Activated naive CD8-positive, alpha-beta T cell treated with anti-CD3 and anti-CD28 coated beads, Interleukin-2, amount 50 U/mL, for 16 hours (primary cell): ENCODE data around the gene CHM.
"Not testable (repeated sequence)": the region's sequence is repeated elsewhere in the genome, so short reads cannot be mapped to it uniquely, and the experiment has no call there.

ENCODE experiments used
- DNase-seq: peaks from one replicate; pipeline ENCODE4 v3.0.0-alpha.2; 2020; ENCODE audit warnings: low read depth, low spot score

Gene CHM, protein sequence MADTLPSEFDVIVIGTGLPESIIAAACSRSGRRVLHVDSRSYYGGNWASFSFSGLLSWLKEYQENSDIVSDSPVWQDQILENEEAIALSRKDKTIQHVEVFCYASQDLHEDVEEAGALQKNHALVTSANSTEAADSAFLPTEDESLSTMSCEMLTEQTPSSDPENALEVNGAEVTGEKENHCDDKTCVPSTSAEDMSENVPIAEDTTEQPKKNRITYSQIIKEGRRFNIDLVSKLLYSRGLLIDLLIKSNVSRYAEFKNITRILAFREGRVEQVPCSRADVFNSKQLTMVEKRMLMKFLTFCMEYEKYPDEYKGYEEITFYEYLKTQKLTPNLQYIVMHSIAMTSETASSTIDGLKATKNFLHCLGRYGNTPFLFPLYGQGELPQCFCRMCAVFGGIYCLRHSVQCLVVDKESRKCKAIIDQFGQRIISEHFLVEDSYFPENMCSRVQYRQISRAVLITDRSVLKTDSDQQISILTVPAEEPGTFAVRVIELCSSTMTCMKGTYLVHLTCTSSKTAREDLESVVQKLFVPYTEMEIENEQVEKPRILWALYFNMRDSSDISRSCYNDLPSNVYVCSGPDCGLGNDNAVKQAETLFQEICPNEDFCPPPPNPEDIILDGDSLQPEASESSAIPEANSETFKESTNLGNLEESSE

DNA sequence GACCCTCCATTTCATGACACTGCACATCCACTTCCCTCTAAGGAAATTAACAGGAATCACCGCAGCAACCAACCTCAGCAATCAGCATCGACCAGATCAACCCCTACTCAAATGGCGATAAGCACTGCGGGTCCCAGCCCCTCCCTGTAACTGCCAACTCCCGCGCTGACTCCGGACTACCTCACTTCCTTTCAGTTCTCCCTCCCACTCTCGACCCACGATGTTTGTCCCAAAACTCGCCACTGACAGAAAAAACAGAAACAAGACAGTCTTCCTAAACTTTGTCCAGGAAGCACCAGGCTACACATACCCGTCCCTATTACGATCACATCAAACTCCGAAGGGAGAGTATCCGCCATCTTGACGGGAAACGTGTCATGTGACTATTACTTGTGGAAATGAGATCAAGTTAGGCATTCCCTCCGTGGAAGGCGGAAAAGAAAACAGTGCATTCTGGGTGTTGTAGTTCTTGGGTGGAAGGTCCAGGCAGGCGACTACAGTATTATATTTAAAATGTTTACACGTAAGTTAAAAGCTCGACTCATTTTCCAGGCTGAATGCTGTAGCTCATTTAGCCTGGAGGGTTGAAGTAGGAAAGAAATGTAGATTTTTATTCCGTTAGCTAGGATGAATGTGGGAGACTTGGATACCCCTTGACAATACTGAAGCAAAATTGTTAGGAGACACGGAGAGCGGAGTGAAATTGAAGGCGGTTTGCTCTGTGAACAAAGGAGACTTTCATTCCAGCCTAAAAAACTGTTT is at the start of gene CHM:
Gene CHM, minus strand, starts transcription at position 385 of the 762 bp plus-strand sequence. Its CDS starts 26 bp downstream, at position 359.
- DNase-seq = peak; percentile 0

DNA sequence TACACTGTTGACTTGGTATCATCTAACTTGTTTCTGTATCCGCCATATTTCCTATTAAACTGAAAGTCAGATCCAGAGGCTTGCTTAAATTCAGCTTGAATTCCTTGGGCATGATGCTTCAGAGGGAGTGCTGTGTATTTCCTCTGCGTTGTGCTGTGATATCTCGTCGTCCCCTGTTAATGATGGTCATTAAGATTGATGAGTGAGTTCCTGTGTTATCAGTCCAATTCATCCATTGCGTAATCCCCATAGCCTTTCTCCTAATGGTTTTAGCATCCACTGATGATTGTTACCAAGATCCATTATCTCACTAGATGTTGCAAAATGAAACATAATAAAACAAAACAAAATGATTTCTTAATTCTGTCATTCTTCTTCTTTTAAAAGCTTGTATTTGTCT is 31.3 kb upstream of the CHM start:
- DNase-seq = no peak

DNA sequence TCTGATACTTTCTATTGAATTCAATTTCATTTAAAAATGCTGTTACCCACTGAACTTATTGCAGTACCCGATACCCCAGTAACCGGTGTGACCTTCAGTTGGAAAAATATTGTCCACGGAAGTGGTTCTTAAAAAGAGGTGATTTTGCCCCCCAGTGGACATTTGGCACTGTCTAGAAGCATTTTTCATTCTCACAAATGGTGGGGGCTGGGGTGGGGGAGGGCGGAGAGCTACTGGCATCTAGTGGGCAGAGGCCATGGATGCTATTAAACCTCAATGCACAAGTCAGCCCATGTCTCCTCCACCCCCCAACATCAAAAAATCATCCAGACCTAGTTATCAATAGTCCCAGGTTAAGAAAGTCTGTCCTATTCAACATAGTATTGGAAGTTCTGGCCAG is 19.6 kb upstream of the CHM start:
- no peak for DNase-seq

DNA sequence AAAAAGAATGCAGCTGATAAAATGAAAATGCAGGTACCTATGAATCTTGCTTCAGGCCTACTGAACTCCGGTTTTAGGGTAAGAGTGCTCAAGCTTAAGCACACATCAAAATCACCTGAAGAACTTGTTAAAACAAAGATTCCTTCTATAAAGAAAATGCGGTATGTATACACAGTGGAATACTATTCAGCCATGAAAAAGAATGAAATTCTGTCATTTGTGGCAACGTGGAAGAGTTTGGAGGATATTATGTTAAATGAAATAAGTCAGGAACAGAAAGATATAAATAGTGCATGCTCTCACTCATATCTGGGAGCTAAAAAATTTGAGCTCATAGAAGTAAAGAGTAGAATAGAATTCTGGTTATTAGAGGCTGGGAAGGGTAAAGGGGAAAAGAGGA is 14.0 kb upstream of the CHM start:
- no peak for DNase-seq

DNA sequence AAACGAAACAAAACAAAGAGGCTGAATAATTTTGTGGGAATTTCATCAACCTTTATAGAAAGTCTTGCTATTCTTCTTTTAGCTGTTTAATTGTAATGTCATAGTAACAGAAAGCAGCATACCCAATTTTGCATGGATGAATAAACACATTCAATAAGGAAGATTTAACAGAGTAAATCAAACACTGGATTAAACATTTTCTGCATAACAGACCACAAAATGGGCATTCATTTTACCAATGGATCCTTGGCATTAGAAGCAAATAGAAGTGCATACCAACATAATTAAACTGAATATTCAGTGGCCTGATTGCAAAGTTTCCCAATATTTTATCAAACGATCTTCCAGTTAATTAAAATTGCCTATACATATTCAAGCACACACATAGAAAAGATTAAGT is 4.4 kb upstream of the CHM start:
- DNase-seq = no peak

DNA sequence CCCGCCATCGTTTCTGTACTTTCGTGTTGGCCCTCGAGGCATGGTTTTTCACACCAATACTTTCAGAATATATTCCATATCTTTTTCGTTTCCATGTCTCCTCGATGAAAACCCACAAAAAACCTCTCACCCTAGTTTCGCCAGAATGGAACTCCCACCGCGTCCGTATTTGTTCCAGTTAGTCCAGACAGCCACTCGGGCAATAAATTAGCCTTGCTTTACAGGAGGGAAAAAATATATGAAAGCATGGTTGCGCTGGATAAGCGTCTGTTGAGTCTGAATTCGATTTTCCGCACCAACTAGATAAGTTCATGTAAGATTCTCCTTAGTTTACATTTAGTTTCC is 550 bp upstream of the CHM start:
- no peak for DNase-seq

DNA sequence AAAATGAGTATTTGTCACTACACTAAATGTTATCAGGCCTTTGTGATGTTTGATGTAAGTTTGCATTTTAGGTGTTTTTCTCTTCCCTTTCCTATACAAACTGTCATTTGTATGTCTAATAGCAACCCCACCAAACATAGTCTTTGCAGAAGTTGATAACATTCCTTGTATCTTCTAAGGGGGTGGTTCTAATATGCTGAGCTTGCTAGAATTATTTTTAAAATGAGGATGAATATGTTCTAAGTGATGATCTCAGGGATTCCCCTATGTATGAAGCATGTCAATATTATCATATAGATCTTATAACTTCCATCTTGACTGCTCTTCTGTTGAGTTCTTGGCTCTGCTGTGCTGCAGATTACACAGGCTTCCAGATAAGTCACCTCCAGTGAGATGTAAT is 3.1 kb downstream of the CHM start:
- no peak for DNase-seq

DNA sequence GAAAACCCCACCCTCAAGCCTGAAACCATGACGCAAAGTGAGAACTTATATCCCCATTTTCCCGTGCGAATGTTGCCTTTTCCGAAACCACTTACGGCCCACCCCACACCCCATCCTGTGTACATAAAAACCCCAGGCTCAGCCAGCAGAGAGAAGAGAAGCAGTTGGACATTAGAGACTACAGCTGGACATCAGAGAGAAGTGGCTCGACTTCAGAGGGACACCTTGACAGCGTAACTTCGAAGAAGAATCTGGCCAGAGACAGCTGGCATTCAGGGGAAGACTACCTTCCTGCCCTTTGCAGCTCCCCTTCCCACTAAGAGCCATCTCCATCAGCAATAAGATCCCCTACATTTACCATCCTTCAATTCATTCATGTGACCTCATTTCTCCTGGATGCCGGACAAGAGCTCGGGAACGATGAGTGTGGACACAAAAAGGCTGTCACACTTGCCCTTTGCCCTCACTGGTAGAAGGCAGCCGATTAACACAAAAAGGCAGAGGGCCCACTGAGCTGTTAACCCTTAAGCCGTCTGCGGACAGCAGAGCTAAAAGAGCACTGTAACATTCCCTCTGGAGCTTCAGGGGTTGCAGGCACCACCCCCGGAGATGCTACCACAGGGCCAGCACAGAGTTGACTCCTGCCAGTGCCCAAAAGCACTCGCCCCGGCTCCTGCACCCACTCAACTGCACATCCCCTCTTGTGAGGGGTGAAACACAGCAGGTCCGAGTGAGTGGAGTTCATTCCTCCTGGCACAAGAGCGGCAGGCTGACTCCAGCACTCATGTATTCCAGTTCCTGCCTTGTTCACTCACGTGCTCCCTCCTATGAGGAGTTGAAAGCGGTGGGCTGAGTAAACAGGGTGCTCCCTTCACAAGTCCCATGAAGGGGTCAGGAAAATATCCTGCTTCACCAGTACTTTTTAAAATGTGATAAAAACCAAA is 7.5 kb downstream of the CHM start:
- no peak for DNase-seq

DNA sequence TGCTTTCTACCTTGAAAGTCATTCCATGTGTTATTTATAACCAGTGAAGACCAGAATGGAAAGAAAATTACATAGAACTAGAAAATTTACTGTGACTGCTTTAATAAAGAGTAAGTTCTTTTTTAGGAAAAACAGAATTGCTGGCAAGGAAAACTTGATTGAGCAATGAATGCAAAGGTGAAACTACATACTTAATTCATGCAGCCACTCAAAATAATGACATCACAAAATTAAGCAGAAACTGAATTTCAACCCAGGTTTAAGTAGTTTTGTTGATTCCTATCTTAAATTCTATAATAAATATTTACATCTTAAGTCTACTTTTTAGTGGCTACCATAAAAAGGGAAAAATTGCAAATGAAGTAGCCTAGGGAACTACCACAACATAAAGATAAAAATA is 14.0 kb downstream of the CHM start:
- DNase-seq = no peak

DNA sequence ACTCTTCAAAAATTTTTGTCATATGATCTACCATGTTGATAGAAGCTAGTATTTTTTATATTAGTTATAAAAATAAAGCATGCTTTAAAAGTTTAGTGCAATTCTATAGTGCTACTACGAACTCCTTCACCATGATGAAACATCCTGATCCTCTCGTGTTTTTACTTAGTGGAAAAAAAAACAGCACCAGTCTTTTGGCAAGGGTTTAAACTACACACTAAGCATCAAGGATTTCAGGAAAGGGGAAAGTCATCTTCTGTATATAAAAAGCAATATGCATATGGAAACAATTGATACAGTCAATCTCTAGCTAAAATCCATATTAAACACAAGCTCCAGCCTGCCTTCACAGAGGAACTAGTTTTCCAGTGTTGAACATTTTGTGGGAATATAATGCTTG is 18.7 kb downstream of the CHM start:
- no peak for DNase-seq

DNA sequence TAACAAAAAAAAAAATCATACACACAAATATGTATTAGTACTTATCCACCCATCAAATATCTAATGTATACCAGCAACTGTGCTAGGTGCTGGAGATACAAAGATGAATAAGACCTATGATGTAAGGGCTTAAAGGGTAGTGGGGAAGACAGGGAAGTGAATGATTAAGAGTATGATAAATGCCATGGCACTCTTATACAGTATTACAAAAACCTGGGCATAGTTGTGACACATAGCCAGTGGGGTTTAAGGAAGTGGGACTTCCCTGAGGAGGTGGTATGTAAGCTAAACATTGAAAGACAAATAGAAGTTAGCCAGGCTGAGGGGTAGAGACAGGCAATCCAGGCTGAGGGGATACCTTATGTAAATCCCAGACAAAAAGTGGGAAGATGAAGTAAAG is 23.5 kb downstream of the CHM start:
- no peak for DNase-seq

DNA sequence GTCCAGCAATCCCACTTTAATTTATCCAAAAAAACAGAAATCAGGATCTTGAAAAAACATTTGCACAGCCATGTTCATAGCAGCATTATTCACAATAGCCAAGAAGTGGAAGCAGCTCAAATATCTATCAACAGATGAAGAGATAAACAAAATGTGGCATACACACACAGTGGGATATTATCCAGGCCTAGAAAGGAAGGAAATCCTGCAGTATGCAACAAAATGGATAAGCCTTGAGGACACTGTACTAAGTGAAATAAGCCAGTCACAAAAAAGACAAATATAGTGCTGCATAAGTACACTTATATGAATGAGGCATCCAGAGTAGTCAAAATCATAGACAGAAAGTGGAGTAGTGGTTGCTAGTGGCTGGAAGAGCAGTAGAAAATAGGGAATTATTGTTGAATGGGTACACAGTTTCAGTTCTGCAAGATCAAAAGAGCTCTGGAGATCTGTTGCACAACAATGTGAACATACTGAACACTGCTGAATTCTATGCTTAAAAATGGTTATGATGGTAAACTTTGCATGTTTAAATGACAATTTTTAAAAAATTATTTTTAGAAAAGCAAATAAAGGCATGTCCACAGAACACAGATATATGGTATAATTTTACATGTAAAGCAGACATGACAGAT is 25.6 kb downstream of the CHM start:
- no peak for DNase-seq

DNA sequence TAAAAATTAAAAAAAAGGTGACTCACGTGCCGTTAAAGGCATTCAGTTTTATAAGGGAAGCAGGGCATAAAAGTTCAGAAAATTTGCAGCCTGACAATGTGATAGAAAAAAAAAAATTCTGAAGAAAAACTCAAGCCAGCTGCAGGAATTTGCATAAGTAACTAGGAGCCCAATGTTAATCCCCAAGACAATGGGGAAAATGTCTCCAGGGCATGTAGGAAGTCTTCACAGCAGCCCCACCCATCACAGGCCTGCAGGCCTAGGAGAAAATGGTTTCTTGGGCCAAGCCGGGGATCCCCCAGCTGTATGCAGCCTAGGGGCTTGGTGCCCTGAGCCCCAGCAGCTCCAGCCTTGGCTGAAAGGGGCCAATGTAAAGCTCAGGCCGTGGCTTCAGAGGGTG is 31.2 kb downstream of the CHM start:
- no peak for DNase-seq

DNA sequence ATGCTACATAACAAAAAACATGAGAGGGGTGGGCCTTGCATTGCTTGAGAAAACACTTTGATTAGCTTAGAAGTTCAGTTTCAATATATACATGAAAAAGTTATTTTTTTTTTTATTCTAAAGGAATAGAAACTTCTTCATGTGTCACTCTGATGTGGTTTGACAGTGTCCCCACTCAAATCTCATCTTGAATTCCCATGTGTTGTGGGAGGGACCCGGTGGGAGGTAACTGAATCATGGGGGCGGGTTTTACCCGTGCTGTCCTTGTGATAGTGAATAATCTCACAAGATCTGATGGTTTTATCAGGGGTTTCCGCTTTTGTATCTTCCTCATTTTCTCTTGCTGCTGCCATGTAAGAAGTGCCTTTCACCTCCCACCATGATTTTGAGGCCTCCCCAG is 32.4 kb downstream of the CHM start:
- not testable (repeated sequence) for DNase-seq

DNA sequence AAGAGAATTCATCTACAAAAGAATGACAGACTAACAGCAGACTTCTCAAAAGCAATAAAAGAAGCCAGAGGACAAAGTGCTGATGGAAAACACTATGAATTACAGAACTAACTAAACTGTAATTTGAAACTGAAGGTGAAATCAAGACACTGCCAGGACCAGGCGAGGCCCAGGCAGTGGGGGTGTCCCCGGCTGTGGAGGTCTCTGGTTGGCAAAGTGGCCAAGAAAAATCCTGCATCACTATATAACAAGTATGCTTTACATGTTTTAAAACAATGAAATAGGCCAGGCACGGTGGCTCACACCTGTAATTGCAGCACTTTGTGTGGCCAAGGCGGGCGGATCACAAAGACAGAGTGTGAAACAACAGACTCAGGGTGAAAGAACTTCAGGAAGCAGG is 32.9 kb downstream of the CHM start:
- no peak for DNase-seq

DNA sequence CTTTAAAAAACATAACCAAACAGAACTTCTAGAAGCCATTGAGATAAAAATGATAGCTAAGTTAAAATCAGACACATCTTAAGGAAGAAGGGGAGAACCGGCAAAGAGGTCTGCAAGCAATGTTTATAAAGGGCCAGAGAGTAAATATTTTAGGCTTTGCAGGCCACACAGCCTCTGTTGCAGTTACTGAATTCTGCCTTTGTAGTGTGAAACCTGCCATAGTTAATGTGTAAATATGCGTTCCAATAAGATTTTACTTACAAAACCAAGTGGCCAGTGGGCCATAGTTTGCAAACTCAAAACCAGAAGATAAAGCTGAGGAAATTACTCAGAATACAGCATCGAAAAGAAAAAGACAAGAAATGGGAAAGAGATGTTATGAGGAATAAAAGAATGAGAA is 33.6 kb downstream of the CHM start:
- no peak for DNase-seq

DNA sequence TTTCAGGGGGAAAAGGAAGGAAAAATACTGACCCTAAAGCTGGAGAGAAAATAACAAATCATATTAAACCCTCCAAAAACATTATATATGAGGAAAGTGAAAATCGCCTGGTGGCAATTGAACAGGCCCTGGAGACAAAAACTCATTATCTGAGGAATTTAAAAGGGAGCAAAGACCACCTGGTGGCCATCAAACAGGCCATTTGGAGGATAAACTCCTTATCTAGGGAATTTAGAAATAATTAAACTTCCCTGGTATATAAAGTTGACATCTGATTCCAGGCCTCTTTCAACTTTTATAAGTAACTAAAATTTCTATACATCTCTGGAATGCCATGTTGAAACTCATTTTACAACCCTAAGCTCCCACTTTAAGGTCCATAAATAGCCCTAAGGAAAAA is 35.2 kb downstream of the CHM start:
- no peak for DNase-seq

DNA sequence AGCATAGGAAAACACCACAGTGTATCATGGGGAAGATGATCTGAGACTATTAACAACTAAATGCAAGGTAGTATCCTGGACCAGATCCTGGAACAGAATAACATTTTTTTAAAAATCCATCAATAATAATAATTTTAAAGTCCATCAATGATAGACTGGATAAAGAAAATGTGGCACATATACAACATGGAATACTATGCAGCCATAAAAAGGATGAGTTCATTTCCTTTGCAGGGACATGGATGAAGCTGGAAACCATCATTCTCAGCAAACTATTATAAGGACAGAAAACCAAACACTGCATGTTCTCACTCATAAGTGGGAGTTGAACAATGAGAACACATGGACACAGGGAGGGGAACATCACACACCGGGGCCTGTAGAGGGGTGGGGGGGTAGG is 37.6 kb downstream of the CHM start:
- DNase-seq = not testable (repeated sequence)

DNA sequence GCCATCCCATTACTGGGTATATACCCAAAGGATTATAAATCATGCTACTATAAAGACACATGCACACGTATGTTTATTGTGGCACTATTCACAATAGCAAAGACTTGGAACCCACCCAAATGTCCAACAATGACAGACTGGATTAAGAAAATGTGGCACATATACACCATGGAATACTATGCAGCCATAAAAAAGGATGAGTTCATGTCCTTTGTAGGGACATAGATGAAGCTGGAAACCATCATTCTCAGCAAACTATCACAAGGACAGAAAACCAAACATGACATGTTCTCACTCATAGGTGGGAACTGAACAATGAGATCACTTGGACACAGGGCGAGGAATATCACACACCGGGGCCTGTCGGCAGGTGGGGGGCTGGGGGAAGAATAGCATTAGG is 39.5 kb downstream of the CHM start:
- not testable (repeated sequence) for DNase-seq

DNA sequence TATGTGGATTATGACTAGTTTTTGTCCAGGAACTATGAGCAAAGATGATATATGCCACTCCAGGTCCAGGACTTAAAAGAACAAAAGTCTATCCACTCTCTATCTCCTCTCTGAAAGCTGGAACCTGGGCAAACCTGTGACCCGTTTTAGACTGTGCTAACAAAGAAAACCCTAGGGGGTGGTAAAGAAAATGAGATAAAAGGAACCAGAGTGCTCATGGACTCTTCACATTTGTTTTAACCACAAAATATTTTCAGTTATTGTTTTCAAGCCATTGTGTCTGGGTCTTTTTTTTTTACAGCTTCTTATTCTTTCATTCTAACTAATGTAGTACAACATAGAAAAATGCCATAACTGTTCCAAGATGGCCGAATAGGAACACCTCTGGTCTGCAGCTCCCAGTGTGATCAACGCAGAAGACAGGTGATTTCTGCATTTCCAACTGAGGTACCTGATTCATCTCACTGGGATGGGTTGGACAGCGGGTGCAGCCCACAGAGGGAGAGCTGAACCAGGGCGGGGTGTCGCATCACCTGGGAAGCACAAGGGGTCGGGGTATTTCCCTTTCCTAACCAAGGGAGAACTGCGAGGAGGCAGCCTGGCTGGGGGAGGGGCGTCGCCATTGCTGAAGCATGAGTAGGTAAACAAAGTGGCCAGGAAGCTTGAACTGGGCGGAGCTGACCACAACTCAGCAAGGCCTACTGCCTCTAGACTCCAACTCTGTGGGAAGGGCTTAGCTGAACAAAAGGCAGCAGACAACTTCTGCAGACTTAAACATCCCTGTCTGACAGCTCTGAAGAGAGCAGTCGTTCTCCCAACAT is 45.1 kb downstream of the CHM start:
- no peak for DNase-seq
